ENCODE results near the gene RXFP1. TPM values are rescaled to one million over a fixed set of nuclear protein-coding genes. Genes with fewer than 3 reads are reported as not detected.

RXFP1 gene
- total RNA-seq, 1 donor from 2014 or later = not detected

- Mint-ChIP-seq H3K27ac (no peak overlapping the region), H3K4me3 (no peak overlapping the region), H3K36me3 (ENCODE audit: low read depth) (no peaks in the 10 kb centered on the region), H3K4me1 (ENCODE audit: low read depth) (no peaks in the 10 kb centered on the region), H3K9me3 (no peaks in the 10 kb centered on the region), H3K27me3 (ENCODE audit: insufficient read depth) (peaks cover 16% of the 10 kb centered on the region)
- intact Hi-C loops (cut with micrococcal nuclease) = no loop called here
- no peak for DNase-seq (ENCODE audit: low spot score)
Measured at GRCh38 chr4:158599765-158600498, 78.2 kb downstream of the RXFP1 start.

GRCh38 chr4:158604369-158604768 is 82.7 kb downstream of the RXFP1 start:
- intact Hi-C loops (cut with micrococcal nuclease) = no loop called here
- Mint-ChIP-seq H3K27me3 (ENCODE audit: insufficient read depth) (peaks cover 24% of the 10 kb centered on the region), H3K27ac (no peak overlapping the region), H3K9me3 (no peaks in the 10 kb centered on the region), H3K4me1 (ENCODE audit: low read depth) (no peaks in the 10 kb centered on the region), H3K36me3 (ENCODE audit: low read depth) (no peaks in the 10 kb centered on the region), H3K4me3 (no peak overlapping the region)
- DNase-seq (ENCODE audit: low spot score) = no peak

GRCh38 chr4:158605393-158605792 is 83.7 kb downstream of the RXFP1 start:
- Mint-ChIP-seq H3K27ac (no peak overlapping the region), H3K4me1 (ENCODE audit: low read depth) (no peaks in the 10 kb centered on the region), H3K36me3 (ENCODE audit: low read depth) (no peaks in the 10 kb centered on the region), H3K27me3 (ENCODE audit: insufficient read depth) (peaks cover 24% of the 10 kb centered on the region), H3K4me3 (no peak overlapping the region), H3K9me3 (no peaks in the 10 kb centered on the region)
- intact Hi-C loops (cut with micrococcal nuclease) = no loop called here
- DNase-seq (ENCODE audit: low spot score) = no peak

GRCh38 chr4:158606969-158607368 is 85.3 kb downstream of the RXFP1 start:
- H3K4me1 Mint-ChIP-seq (ENCODE audit: low read depth) = peaks cover 7% of the 10 kb centered on the region
- H3K27ac Mint-ChIP-seq = no peak overlapping the region
- no peak overlapping the region for H3K4me3 Mint-ChIP-seq
- H3K9me3 Mint-ChIP-seq = no peaks in the 10 kb centered on the region
- no peak for DNase-seq (ENCODE audit: low spot score)
- peaks cover 17% of the 10 kb centered on the region for H3K27me3 Mint-ChIP-seq (ENCODE audit: insufficient read depth)
- H3K36me3 Mint-ChIP-seq (ENCODE audit: low read depth) = no peaks in the 10 kb centered on the region
- intact Hi-C loops (cut with micrococcal nuclease) = no loop called here

- intact Hi-C loops (cut with micrococcal nuclease) = no loop called here
- H3K27ac Mint-ChIP-seq = no peak overlapping the region
- H3K27me3 Mint-ChIP-seq (ENCODE audit: insufficient read depth) = peaks cover 15% of the 10 kb centered on the region
- H3K4me1 Mint-ChIP-seq (ENCODE audit: low read depth) = peaks cover 7% of the 10 kb centered on the region
- no peak overlapping the region for H3K4me3 Mint-ChIP-seq
- no peak for DNase-seq (ENCODE audit: low spot score)
- no peaks in the 10 kb centered on the region for H3K36me3 Mint-ChIP-seq (ENCODE audit: low read depth)
- H3K9me3 Mint-ChIP-seq = no peaks in the 10 kb centered on the region
Measured at GRCh38 chr4:158609116-158609515, 87.4 kb downstream of the RXFP1 start.

- no peaks in the 10 kb centered on the region for H3K36me3 Mint-ChIP-seq (ENCODE audit: low read depth)
- H3K4me1 Mint-ChIP-seq (ENCODE audit: low read depth) = peaks cover 7% of the 10 kb centered on the region
- peaks cover 12% of the 10 kb centered on the region for H3K27me3 Mint-ChIP-seq (ENCODE audit: insufficient read depth)
- H3K27ac Mint-ChIP-seq = no peak overlapping the region
- H3K9me3 Mint-ChIP-seq = no peaks in the 10 kb centered on the region
- intact Hi-C loops (cut with micrococcal nuclease) = no loop called here
- no peak overlapping the region for H3K4me3 Mint-ChIP-seq
- DNase-seq (ENCODE audit: low spot score) = no peak
Measured at GRCh38 chr4:158610790-158611189, 89.1 kb downstream of the RXFP1 start.

GRCh38 chr4:158613046-158613445 is 91.4 kb downstream of the RXFP1 start:
- intact Hi-C loops (cut with micrococcal nuclease) = no loop called here
- H3K27me3 Mint-ChIP-seq (ENCODE audit: insufficient read depth) = peaks cover 15% of the 10 kb centered on the region
- H3K4me3 Mint-ChIP-seq = no peak overlapping the region
- H3K27ac Mint-ChIP-seq = no peak overlapping the region
- DNase-seq (ENCODE audit: low spot score) = no peak
- H3K36me3 Mint-ChIP-seq (ENCODE audit: low read depth) = no peaks in the 10 kb centered on the region
- H3K9me3 Mint-ChIP-seq = no peaks in the 10 kb centered on the region
- H3K4me1 Mint-ChIP-seq (ENCODE audit: low read depth) = peaks cover 7% of the 10 kb centered on the region

- DNase-seq (ENCODE audit: low spot score) = no peak
- intact Hi-C loops (cut with micrococcal nuclease) = no loop called here
- H3K27me3 Mint-ChIP-seq (ENCODE audit: insufficient read depth) = peaks cover 8% of the 10 kb centered on the region
- H3K27ac Mint-ChIP-seq = no peak overlapping the region
- no peaks in the 10 kb centered on the region for H3K36me3 Mint-ChIP-seq (ENCODE audit: low read depth)
- no peaks in the 10 kb centered on the region for H3K4me1 Mint-ChIP-seq (ENCODE audit: low read depth)
- H3K4me3 Mint-ChIP-seq = no peak overlapping the region
- no peaks in the 10 kb centered on the region for H3K9me3 Mint-ChIP-seq
Measured at GRCh38 chr4:158617956-158618355, 96.3 kb downstream of the RXFP1 start.

GRCh38 chr4:158621729-158622128 is 100.0 kb downstream of the RXFP1 start:
- Mint-ChIP-seq H3K36me3 (ENCODE audit: low read depth) (no peaks in the 10 kb centered on the region), H3K27me3 (ENCODE audit: insufficient read depth) (peaks cover 13% of the 10 kb centered on the region), H3K27ac (no peak overlapping the region), H3K9me3 (no peaks in the 10 kb centered on the region), H3K4me3 (no peak overlapping the region), H3K4me1 (ENCODE audit: low read depth) (no peaks in the 10 kb centered on the region)
- intact Hi-C loops (cut with micrococcal nuclease) = loop anchor here (10.0 kb wide), 1 partner anchor 627 kb away; no protein-coding TSS in a partner anchor
- no peak for DNase-seq (ENCODE audit: low spot score)

- intact Hi-C loops (cut with micrococcal nuclease) = loop anchor here (10.0 kb wide), 1 partner anchor 627 kb away; no protein-coding TSS in a partner anchor
- Mint-ChIP-seq H3K4me3 (no peak overlapping the region), H3K4me1 (ENCODE audit: low read depth) (no peaks in the 10 kb centered on the region), H3K27me3 (ENCODE audit: insufficient read depth) (peaks cover 12% of the 10 kb centered on the region), H3K36me3 (ENCODE audit: low read depth) (no peaks in the 10 kb centered on the region), H3K27ac (no peak overlapping the region), H3K9me3 (no peaks in the 10 kb centered on the region)
- no peak for DNase-seq (ENCODE audit: low spot score)
Measured at GRCh38 chr4:158622251-158622650, 100.6 kb downstream of the RXFP1 start.

- no peaks in the 10 kb centered on the region for H3K4me1 Mint-ChIP-seq (ENCODE audit: low read depth)
- no peak for DNase-seq (ENCODE audit: low spot score)
- no peaks in the 10 kb centered on the region for H3K36me3 Mint-ChIP-seq (ENCODE audit: low read depth)
- H3K9me3 Mint-ChIP-seq = no peaks in the 10 kb centered on the region
- intact Hi-C loops (cut with micrococcal nuclease) = loop anchor here (1.0 to 10.0 kb wide), 2 partner anchors 372 to 630 kb away; no protein-coding TSS in a partner anchor
- peaks cover 10% of the 10 kb centered on the region for H3K27me3 Mint-ChIP-seq (ENCODE audit: insufficient read depth)
- no peak overlapping the region for H3K27ac Mint-ChIP-seq
- H3K4me3 Mint-ChIP-seq = no peak overlapping the region
Measured at GRCh38 chr4:158624889-158625478, 103.3 kb downstream of the RXFP1 start.

- no peak overlapping the region for H3K27ac Mint-ChIP-seq
- no peaks in the 10 kb centered on the region for H3K9me3 Mint-ChIP-seq
- H3K4me3 Mint-ChIP-seq = no peak overlapping the region
- H3K4me1 Mint-ChIP-seq (ENCODE audit: low read depth) = no peaks in the 10 kb centered on the region
- no peaks in the 10 kb centered on the region for H3K36me3 Mint-ChIP-seq (ENCODE audit: low read depth)
- H3K27me3 Mint-ChIP-seq (ENCODE audit: insufficient read depth) = peaks cover 10% of the 10 kb centered on the region
- no peak for DNase-seq (ENCODE audit: low spot score)
- intact Hi-C loops (cut with micrococcal nuclease) = loop anchor here (1.0 to 10.0 kb wide), 2 partner anchors 372 to 631 kb away; no protein-coding TSS in a partner anchor
Measured at GRCh38 chr4:158625544-158625943, 103.9 kb downstream of the RXFP1 start.

- no peaks in the 10 kb centered on the region for H3K9me3 Mint-ChIP-seq
- DNase-seq (ENCODE audit: low spot score) = no peak
- H3K27me3 Mint-ChIP-seq (ENCODE audit: insufficient read depth) = peaks cover 6% of the 10 kb centered on the region
- intact Hi-C loops (cut with micrococcal nuclease) = no loop called here
- no peaks in the 10 kb centered on the region for H3K4me1 Mint-ChIP-seq (ENCODE audit: low read depth)
- H3K36me3 Mint-ChIP-seq (ENCODE audit: low read depth) = no peaks in the 10 kb centered on the region
- H3K27ac Mint-ChIP-seq = no peak overlapping the region
- H3K4me3 Mint-ChIP-seq = no peak overlapping the region
Measured at GRCh38 chr4:158630893-158631292, 109.2 kb downstream of the RXFP1 start.
